Stimulated activated CD4-positive, alpha-beta T cell treated with anti-CD3 and anti-CD28 coated beads, TNF-alpha, amount 100 ng/mL, for 24 hours (primary cell): ENCODE measurements around the gene ATXN10.

Experiments
- DNase-seq, 3 experiments: peaks; one replicate each; pipeline ENCODE4 v3.0.0-alpha.2; 2020; ENCODE audit warnings: low read depth in 3 of 3

The ATXN10 gene

DNA sequence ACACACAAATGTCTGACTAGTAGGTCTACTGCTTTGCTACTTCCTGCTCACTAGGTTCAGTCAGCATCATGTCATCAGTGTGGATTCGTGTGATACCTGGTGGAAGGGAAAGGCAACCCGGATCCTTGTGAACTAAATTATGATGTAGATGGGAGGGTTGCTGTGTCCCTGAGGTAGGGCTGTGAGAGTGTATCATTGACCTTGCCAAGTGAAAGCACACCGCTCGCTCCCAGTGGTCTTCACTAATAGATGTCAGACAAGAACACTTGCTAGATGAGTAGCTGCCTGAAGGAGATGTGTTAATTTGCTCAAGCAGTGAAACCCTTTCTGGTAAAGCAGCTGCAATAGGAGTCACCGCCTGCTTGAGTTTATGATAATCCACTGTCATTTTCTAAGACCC lies 185.9 kb downstream of the ATXN10 start:
- DNase-seq: no peak

DNA sequence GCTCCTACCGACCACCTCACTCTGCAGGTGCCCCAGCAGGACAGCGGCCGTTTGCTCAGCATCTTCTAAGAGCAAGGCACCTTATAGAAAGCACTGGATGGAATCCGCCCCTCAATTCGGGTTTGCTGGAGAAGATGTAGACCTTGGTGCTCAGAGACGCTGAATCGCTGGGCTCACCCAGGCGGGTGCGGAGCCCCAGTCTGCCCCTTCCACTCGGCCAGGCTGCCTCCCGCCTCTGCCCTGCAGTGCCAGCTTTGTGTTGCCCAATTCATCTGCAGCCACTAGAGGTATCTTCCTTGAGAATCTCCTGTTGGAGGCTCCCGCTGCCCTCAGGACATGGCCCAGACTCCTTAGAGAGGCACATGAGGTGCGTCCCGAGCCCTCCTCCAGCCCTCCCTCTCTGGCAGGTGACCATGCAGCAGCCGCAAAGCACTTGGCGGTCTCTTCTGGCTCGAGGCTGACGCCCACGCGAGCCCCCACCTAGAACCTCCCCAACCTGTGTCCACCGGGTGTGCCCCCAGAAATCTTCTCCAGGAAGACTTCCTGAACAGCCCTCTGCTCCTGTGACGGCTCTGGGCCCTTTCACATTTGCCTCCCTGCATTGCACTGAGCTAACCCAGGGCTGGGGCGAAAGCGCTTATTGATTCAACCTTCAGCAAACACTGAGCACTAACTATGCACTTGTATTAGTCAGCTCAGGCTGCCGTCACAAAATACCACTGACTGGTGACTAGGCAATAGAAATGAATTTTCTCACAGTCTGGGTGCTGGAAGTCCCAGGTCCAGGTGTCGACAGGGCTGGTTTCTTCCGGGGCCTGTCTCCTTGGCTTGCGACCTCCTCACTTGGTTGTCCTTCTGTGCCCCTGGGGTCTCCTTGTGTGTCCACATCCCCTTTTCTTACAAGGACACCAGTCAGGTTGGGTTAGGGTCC lies 187.9 kb downstream of the ATXN10 start:
- DNase-seq: no peak

DNA sequence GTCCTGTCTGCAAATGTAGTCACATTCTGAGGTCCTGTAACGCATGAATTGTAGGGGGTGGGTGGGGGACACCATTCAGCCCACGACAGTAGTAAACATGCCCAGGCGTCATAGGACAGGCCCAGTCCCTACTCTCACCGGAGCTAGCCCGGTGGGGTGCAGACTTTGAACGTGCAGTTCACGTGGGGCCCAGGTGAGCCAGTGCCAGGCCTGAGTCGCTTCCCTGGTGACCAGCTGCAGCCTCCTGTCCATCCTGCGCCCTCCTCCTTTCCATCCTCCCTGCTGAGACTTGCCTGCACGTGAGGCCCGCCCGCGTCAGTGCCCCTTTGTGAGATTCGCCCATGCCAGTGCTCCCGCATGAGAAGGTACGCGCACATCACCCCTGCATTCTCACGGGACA lies 188.6 kb downstream of the ATXN10 start:
- no peak for DNase-seq

DNA sequence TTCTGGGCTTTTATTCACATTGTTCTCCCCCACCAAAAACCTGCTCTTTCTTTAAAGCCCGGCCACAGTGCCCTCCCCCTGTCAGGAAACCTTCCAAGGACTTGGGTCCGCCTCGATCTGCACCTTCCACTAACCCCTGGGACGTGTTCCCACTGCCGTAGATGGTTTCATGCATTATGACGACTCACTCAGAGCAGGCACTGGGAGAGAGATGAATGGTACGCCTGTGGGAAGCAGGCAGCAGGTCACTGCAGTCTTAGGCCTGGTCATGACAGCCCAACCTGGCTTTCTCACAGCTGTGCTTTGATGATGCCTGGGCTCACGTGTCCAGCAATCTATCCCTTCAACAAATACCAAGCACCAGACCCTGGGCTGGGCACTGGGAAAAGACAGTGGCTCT lies 189.6 kb downstream of the ATXN10 start:
- no peak for DNase-seq

DNA sequence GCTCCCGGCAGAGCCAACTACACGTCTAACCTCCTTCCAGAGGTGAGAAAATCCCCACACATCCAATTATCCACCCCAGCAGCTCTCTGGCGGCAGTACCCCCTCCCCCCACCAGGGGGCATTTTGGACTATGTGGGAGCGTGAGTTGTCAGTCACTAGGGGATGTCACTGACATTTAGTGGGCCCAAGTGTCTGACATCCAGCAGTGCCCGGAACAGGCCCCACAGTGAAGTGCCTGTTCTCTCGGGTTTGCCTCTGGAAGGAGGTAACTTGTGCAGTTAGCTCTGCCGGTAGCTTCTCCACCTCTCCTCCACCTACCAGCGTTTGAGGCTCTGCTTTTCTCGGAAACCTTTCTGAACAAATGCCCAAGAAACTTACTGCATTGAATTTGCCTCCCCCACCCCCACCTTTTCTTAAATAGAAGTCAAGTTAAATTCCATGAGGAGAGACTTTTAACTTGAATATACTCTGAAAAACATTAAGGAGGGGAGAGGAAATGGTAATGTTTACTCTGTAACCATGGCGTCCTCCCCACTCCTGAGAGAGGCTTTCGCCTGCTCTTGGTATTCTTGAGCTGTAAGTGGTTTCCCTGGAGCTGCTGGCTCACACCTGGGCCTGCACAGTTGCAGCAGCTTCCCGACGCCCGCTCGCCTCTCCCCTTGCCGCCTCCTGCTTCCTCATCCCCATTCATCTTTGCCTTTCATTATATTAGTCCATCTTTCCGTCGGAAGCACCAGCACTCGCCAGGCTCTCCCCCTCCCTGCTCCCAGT lies 192.5 kb downstream of the ATXN10 start:
- DNase-seq: peak; percentile 55 to 79 (median 58)

DNA sequence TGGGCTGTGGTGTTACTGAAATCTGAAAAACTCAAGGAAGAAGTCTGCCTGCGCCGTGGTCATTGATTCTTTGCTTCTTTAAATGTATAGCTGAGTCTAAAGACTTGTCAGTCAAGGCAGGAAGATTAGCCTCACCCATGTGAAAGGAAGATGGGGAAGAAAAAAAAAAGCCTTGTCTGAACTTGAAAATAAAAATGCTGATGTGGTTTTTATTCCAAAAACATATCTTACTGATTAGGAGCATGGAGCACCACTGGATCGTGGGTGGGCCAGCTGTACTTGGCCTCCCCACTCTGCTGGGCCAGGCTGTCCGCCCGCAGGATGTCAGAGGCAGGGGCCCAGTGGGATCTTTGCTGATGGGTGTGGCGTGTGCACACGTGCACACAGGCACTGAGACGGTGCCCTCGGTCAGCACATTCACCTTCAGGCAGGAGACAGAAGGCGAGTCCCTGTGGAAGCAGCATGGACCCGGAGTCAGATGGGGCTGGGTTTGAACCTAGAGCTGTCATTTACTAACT lies 193.4 kb downstream of the ATXN10 start:
- DNase-seq: no peak

DNA sequence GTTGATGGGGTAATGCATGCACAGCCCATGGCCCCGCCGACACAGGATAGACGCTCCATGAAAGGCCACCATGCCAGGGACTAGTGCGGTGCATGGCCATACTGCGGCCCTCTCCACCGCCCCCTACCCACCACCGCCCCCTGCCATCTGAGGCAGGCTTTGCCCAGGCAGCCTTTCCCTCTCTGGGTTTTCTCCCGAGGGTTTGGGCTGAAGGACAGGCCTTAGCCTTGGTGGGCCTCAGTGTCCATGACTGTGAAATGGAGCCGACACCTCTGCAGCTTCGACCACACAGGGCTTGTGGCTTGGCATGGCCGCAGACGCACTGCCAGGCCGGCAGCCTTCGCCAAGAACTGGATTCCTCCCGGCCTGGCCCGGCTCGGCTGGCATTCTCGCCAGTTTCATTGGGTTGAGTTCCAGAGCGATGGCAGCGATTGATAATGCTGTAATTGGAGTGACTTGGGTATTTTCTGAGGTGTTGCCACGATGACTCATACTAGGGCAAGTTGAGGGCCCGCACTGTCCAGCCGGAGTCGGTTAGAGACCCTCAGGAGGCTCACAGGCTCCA lies 194.0 kb downstream of the ATXN10 start:
- DNase-seq: no peak

DNA sequence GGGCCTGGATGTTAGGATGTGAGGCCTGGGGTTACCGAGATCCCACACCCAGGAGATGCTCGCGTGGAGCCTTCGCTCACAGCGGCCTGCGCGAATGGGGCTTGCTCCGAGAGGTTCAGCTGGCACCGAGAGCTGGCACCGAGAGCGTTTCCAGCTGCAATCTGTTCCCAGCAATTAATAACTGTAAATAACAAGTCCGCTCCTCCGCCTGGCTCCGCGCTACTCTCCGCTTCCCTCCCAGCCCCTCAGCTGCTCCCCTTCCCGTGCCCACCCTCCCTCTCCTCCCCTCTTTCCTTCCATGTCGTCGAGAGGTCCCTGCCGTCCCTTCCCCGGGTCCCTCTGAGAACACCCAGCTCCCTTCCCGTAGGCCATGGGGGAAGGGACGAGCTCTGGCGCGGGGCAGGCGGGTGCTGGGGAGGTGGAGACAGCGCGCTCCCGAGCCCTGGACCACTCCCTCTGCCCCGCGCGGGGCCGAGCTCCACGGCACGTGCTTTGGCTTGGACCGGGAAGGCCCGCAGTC lies 194.6 kb downstream of the ATXN10 start:
- no peak for DNase-seq

DNA sequence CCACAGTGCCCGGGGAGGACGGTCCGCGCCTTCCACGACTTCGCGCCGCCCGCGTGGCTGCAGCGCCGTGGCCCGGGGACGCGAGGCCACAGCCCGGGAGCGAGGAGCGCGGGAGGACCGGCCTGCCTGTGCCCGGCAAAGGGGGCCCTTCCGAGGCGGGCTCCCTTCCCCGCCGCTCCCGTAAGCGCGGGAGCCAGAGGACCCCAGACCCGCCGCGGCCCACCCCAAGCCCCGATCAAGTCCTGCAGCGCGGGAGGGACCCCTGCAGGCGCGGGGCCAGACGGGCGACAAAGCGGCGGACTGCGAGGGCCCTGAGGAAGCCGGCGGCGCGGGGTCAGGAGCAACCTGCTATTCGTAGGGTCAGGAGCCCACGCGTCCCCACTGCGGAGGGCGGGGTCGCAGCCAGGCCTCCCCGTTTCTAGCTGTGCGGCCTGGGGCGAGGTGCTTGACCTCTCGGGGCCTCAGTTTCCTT lies 195.0 kb downstream of the ATXN10 start:
- no peak for DNase-seq

DNA sequence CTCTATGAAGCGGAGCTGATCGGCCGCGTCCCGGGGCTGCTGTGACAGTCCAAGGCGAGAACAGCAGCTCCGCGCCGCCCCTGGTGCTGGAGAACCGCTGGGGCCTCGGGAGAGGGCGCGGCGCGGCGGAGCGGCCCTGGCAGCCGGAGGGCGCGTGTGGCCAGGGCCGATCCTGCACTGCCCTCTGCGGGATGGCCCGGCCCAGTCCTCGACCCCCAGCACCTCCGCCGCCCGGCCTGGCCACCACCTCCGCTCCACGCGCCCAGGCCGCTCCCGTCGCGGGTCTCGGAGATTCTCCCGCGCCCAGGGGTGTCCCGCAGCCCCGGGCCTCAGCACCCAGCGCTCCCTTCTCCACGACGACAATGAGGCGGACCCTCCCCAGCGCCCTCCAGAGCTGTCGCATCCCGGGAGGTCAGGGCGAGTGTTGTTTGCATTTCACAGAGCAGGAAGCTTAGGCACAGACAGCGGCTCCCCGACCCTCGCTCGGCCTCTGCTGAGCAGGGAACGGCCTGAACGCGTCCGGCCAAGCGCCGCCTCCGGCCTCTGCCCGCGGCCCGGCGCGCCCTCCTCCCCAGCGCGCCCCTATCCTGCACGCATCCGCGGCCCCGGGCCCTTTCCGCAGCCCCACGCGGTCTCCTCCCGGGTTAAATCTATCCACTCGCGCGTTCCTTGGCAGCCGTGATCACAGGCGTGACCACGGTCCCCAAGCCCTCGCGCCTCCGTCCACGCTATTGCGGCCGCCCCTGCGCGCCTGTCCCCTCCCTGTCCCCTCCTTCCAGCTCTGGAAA lies 195.7 kb downstream of the ATXN10 start:
- DNase-seq: no peak

DNA sequence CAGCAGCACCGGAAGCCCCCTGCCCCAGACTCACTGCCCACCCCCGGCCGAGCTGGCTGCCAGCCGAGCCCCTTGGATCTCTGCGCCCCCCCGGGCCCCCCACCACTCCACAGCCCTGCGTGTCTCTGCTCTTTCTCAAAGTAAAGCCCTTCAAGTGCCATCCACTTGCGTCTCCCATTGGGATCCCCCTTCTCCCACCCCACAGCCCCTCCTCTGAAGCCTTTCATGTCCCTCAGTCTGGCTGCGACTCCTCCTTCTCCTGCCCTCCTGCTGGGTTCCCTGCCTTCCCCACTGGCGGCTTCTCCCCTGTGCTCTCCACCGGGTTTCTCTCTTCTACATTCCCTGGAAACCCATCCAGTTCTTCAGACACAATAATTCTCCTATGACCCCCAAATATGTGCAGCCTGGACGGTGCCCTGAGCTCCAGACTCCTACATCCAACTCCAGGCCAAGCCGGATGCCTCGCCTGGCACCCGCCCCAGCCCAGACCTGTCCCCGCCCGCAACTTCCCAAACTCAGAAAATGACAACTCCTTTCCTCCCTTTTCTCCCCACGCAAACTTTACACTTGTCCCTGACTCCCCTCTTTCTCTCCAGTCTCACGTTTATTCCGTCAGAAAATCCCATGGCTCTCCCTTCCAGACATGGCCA lies 196.4 kb downstream of the ATXN10 start:
- no peak for DNase-seq

DNA sequence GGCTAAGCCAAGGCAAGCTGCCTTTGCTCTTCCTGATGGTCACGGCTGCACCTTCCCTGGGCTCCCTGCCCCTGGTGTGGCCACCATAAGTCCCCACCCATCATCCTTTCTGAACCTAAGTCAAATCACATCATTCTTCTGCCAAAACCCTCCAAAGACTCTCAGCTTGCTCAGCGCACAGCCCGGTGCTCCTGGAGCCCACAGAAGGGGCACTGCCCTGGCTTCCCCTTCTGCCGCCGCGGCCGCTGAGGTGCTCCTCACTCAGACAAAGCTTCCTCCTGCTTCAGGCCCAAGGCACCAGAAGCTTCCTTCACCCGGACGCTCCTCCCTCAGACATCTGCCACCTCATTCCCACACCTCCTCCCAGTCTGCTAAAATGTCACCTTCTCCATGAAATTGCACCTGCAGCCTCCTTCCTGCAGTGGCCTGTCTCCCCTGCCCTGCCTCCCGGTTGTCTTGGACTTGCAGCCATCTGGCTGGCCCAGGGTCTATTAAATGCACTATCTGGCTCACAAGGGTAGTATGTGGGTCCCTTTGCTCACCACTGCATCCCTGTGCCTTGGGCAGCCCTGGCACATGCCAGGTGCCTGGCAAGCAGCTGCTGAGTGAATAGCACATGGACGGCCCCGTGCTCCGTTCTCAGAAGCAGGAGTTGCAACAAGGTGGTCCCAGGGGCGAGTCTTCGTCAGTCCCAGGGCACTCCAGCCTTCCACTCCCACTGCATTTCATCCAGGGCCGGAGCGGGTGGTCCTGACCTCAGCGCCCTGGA lies 197.1 kb downstream of the ATXN10 start:
- no peak for DNase-seq

DNA sequence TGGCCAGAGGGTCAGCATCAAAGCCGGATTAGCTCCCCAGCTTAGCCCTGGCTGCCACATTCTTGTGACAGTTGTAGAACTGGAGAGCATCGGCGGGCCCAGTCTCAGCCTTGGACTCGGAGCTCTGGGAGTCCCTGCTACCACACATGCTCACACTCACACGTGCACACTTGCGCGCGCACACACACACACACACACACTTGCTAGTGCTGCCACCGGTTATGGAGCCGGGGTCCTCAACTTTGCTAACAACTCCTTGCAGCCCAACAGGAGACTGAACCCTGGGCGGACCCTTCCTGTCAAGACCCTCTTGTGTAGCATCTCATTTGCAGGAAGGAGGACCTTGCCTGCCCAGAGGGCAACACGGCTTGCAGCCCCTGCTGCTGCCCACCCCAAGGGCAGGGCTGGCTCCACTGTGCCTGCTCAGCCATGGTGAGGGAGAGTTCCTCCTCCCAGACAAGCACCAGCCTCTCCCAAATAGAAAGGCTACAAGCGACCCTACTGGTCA lies 197.8 kb downstream of the ATXN10 start:
- no peak for DNase-seq

DNA sequence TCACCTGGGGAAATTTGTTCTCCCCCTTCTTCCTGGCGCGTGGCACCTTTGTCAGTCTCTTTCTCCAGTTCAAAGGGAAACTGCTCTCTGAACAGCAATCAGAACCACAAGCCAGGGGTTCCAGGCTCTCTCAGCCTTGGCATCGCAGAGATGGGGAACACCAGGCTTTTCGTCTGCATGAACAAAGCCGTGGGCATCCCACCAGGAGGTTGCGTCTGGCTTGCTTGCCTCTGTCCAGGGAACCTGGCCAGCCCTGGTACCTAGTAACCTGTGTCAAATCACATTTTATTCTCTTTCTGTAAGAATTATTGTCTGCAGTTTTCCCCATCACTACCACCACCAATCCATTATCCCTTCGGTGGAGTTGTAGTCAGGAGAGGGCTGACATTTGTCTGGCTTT lies 198.4 kb downstream of the ATXN10 start:
- no peak for DNase-seq

DNA sequence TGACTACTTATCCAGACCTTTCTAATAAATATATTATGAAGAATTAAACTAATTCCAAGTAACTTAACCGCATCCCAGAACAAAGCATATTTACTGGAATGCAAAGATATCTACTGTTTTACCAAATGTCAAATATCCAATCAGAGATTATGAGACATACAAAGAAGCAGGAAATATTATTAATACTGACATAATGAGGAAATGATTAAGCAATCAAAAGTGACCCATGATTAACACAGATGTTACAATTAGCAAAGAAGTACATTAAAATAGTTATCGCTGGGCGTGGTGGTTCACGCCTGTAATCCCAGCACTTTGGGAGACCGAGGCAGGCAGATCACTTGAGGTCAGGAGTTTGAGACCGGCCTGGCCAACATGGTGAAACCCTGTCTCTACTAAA lies 200.1 kb downstream of the ATXN10 start:
- DNase-seq: no peak

DNA sequence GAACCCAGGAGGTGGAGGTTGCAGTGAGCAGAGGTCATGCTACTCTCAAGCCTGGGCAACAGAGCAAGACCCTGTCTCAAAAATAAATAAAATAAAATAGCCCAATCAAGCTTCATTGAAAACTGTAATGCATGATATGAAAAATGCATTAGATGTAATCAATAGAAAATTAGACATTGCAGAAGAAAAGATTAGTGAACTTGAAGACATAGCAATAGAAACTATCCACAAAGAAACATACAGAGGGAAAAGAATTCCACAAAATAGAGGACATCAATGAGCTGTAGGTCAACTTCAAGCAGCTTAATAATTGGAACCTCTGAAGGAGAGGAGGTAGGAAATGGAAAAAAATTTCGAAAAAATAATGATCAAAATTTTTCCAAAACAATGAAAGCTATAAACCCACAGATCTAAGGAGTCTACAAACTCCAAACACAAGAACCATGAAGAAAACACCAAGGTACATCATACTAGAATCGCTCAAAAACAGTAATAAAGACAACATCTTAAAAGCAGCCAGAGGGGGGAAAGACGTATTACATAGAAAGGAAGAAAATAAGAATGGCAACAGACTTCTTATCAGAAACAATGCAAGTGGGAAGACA lies 201.1 kb downstream of the ATXN10 start:
- no peak for DNase-seq

DNA sequence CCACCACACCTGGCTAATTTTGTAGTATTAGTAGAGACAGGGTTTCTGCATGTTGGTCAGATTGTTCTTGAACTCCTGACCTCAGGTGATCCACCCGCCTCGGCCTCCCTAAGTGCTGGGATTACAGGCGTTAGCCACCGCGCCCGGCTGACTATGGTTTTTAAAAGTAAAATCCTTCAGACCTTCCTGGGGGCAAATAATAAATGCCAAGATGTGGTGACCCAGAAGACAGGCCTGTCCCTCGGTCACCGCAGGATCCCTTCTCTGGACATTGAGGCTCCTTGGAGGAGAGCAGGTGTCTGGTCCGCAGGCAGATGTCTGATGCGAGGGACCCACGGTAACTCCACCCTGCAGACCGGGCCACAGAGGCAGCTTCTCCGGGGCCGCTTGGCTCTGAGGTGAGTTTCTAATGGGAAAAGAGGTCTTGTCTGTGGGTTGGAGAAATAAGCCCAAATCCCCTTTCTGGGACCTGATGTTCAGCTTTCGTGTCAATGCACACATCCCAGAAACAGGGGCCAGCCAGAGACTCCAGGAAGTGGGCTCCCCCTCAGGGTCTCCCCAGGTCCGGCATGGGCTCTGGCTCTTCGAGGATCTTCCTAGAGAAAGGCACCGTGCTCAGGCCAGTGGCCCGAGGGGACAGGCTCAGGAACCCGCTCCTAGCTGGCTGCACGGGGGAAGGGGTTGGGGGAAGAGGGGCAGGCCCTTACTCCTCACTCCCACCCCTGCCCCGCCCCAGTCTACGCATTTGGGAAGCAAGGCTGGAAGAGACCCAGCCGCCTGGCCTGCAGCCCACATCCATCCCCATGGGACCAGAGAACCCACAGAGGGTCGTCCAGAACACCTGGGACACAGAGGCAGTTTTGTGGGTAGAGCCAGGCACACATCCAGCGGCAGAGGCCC lies 204.8 kb downstream of the ATXN10 start:
- DNase-seq: no peak

DNA sequence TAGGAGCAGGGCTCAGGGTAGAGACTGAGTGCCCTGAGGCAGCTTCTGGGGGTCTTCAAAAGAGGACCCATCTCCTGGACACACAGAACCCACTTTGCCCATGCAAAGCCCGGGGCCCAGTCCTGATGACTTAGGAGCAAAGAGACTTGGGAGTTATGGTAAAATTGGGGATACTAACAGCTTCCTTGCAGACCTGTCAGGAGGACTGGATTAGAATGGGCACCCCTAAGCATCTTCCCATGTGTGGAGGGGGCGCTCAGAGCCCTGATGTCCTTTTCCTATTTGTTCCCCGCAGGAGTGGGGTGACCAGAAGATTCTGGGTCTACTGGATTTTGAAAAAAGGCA lies 205.4 kb downstream of the ATXN10 start:
- DNase-seq: no peak
